ENCODE data around the gene SURF2.

SURF2 gene

DNA sequence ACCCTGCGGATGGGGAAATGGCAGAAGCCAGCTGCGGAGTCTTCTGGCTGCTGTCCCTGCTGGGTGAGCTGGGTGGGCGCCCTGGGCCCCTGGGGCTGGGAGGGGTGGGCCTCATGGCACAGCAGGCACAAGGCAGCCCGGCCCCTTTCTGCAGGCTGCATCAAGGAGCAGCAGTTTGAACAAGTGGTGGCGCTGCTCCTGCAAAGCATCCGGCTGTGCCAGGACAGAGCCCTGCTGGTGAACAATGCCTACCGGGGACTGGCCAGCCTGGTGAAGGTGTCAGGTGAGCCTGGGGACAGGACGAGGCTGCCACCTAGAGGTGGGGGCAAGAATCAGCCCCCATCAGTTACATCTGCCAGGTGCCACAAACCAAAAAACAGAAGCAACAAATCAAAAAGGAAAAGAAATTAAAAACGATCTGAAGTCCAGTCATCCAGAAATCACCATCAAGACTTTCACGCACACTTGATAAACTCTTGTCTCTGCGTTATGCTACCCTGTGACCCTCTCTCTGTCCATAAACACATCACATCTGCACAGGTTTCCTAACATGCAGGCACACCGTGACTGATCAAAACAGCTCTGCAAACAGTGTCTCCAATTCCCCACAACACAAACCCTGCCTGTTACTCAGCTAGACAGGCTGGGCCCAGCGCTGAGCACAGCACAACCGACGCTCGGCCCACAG, 47.6 kb downstream of the SURF2 start:
- DNase-seq, result peak; percentile 25

DNA sequence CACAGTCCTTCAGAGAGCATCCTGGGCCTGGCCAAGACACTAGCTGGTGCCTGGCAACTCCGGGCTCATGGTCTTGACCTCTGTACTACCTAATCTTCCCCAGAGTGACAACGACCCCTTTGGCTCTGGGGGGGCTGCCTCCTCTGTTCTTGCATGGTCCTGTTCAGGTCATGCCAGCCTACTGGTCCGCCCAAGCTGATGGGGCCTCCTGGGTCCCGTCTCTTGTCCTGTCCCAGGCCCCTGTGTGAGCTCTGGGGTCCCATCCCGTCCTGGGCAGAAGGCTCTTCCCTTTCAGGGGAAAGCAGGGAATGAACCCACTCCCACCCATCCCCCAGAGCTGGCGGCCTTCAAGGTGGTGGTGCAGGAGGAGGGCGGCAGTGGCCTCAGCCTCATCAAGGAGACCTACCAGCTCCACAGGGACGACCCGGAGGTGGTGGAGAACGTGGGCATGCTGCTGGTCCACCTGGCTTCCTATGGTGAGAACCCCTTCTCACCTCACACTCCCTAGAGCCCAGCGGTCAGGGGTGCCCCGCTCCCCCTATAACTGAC, 48.2 kb downstream of the SURF2 start:
- DNase-seq, result no peak

DNA sequence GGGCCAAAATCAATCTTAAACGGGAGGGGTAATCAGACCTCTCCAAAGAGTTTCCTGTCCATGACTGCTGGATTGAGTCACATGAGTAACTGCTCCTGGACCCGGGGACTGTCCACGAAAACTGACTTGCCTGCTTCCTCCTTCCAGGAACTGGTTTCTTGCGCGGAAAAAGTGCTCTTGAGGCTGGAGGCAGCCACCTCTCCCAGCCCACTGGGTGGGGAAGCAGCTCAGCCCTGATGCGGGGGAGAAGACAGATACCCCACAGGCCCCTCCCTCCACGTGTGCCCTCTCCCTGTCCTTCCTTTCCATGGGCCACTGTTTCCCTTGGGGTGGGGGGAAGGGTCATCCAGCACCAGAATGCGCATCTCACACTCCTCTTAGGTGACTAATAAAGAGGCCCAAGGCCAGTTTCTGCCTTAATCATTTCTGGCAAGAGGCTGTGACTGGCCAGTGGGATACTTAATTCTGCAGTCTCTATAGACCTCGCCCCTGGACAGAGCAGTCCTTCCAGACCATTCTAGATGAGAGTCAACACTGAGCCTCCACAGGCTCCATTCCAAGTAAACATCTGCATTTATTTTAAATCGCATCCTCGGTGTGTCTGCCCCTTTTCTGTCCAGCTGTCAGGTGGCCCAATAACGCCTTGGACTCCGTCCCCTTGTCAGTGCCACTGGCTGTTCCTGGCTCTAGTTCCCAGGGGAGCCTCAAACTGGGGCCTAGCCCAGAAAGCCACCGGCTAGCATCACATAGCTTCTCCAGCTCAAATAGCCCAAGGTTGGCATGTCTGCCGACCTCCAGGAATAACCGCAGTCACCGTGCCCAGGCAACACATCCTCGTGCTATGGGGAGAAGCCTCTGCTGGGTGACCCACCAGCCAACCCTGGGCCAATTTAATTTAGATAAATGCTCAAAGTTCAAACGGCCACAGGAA, 49.4 kb downstream of the SURF2 start:
- no peak for DNase-seq

DNA sequence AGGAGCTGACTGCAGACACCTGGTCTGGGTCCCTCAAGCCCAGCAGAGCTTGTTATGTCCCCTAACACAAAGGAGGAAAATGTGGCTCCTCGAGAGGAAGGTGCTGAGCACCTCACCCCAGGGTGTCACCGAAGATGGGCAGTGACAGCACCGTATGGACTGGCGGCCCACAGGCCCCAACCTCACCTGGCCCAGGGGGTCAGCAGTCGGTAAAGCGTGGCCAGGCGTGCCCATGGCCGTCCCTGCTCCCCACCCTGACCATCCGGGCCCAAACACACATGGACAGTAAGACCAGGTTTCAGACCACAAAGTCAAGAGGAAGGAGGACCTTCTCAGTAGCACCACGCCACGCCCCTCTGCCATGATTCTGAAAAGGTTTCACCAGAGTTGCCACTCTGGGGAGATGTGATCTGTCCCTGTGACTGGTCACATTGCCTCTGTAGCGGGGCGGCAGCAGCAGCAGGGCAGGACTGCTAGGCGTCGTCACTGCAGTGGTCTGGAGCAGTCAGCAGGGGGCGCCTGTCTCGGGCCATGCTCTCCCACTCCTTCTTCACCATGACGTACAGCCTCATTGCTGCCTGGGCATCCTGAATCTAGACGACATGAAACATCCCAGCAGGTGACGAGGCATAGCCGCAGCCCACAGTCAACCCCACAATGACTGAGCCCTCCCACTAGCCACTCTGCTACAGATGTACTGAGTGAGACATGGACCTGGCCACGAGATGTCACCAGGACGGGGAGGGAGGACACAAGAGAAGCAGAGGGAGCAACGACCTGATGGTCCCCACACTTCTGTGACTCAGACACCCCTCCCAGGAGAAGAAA, 50.3 kb downstream of the SURF2 start:
- peak; percentile 71 for DNase-seq

DNA sequence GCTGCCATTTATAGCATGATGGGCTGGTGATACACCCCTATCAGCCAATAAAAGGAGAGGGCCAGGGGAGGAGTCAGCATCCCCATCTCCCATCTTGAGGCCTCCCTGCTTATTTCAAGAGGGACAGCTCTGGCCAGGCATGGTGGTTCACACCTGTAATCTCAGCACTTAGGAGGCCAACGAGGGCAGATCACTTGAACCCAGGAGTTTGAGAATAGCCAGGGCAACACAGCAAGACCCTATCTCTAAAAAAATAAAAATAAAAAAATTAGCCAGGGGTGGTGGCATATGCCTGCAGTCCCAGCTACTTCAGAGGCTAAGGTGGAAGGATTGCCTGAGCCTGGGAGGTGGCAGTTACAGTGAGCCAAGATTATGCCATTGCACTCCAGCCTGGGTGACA, 51.7 kb downstream of the SURF2 start:
- DNase-seq, result no peak

All from OCI-M1 (cell line).